Measurements from ENCODE around the gene LRP2. TPM values are rescaled to one million over a fixed set of nuclear protein-coding genes. Genes with fewer than 3 reads are reported as not detected.

LRP2 gene
- polyA plus RNA-seq, 1 of the 3 experiments (the other 2 are of a cell fraction) = not detected

DNA sequence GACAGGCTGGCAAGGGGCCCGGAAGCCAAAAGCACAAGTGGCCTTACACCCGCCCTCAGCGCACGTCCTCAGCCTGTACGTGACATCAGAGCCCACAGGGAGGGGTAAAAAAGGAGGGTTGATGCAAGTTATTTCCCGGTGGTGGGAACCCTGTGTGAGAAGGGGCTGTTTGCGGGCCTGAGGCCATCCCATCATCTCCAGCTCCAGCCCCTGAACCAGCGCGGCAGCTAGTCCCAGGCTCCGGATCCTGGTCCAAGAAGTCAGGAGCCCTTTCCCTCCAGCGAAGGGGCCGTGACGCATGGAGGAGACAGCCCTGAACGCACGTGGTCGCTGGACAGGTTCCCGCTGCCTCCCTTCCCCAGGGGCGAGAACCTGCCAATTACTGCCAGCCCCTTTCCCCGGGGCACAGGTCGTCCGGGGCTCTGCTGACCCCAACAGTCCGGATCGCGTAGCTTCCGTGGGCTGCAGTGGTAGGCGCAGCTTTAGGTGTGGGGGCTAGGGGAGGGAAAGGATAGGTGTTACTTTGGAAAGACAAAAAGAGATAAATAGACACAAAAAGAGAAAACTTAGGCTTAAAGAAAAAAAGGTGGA is 1.3 kb upstream of the LRP2 start:
- Histone ChIP-seq H3K9ac (no peak overlapping the region), H3K9me2 (no peaks in the 10 kb centered on the region), H3K27me3 (ENCODE audit: insufficient read depth) (peaks cover 43% of the 10 kb centered on the region), H3K36me3 (replicated peaks in 1 of 2; ENCODE audit: control insufficient read depth in 1 of 2, insufficient read depth in 2 of 2, low read length in 1 of 2) (no peaks in the 10 kb centered on the region), H3K4me1 (ENCODE audit: control insufficient read depth in 1 of 2, insufficient read depth in 2 of 2, low read depth in 1 of 2, low read length in 1 of 2) (peaks cover 17 to 31% of the 10 kb centered on the region in 2 experiments; a peak in 2 of 4 replicates), H4K20me1 (ENCODE audit: insufficient read depth) (no peaks in the 10 kb centered on the region), H3K79me2 (ENCODE audit: insufficient read depth) (no peaks in the 10 kb centered on the region), H3K4me3 (ENCODE audit: low read depth in 2 of 2, low read length in 1 of 2) (peak overlapping the region; percentile 45 to 57), H3K9me3 (no peaks in the 10 kb centered on the region), H2AFZ (ENCODE audit: low read depth) (no peak overlapping the region), H3K27ac (ENCODE audit: low read depth in 2 of 2, low read length in 1 of 2) (no peak overlapping the region), H3F3A (replicated peaks; ENCODE audit: insufficient read depth) (no peaks in the 10 kb centered on the region), H3K4me2 (peak overlapping the region; percentile 88)
- 2% methylated on average over 12 of the region's 26 CpGs for WGBS (ENCODE audit: low lambda C conversion rate)
- no peak for TF ChIP-seq FOXM1 (IDR thresholded peaks at IDR 0.05; ENCODE audit: low read depth)
- TF ChIP-seq GABPA (IDR thresholded peaks at IDR 0.05; ENCODE audit: low read depth) = no peak
- TF ChIP-seq EZH2phosphoT487 (IDR thresholded peaks at IDR 0.05; ENCODE audit: borderline replicate concordance, low read depth) = 0 out of 2 replicates have a peak, but pooled peaks have one; percentile 41
- TF ChIP-seq TAF1 (IDR thresholded peaks at IDR 0.05; ENCODE audit: borderline replicate concordance, low read depth, low read length) = no peak
- no peak for TF ChIP-seq NFIC (IDR thresholded peaks at IDR 0.05; ENCODE audit: borderline replicate concordance)
- no peak for TF ChIP-seq NRF1 (IDR thresholded peaks at IDR 0.05; ENCODE audit: low read depth, low read length)
- TF ChIP-seq MEF2A (IDR thresholded peaks at IDR 0.05; ENCODE audit: borderline replicate concordance, low read depth) = no peak
- 0 out of 2 replicates have a peak, but pooled peaks have one; percentile 16 for TF ChIP-seq MXI1 (IDR thresholded peaks at IDR 0.05; ENCODE audit: low read depth, low read length)
- ChIA-PET POLR2A (no interaction called here), CTCF (interaction anchor here (0.6 kb wide), 1 partner anchor 52 kb away, joined by 3 read pairs; no protein-coding TSS in a partner anchor)
- DNase-seq = peak; percentile 62

DNA sequence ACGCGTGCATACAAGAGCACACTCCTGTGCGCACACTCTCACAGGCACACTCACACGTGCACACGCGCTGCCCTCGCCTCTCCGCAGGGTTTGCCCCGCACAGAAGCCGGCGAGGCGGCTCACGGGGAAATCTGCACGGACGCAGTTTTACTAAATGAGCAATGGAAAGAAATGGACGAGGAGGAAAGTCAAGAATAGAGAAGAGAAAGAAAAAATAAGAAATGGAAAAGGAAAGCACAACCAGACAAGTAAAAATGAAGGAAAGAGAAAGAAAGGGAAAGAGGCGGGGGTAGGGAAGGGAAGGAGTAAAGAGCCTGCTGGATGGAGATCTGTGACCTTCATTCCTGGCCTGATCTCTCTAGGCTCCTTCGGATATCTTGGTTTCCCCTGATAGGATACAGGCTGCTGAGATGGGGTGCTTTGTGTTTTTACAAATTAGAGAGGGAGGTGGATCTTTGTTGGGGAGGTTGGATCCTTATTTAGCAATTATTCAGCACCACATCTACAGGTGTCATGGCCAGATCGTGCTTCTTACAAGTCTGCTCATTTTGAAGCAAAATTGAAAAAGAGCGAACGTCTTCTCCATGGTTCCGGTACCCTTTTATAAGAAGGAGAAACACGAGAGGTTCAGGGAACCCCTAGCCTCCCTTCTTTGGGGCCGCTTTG is 693 bp upstream of the LRP2 start:
- TF ChIP-seq RCOR1 (IDR thresholded peaks at IDR 0.05; ENCODE audit: low read length) = no peak
- TF ChIP-seq EZH2phosphoT487 (IDR thresholded peaks at IDR 0.05; ENCODE audit: borderline replicate concordance, low read depth) = 0 out of 2 replicates have a peak, but pooled peaks have one; percentile 37
- TF ChIP-seq RFX5 (IDR thresholded peaks at IDR 0.05; ENCODE audit: low read length) = no peak
- DNase-seq = peak; percentile 32
- CTCF ChIA-PET = no interaction called here
- H3K36me3 ChIP-seq (replicated peaks in 1 of 2; ENCODE audit: control insufficient read depth in 1 of 2, insufficient read depth in 2 of 2, low read length in 1 of 2) = no peaks in the 10 kb centered on the region
- POLR2A ChIA-PET = no interaction called here
- peaks cover 17 to 31% of the 10 kb centered on the region in 2 experiments; a peak in 2 of 4 replicates for H3K4me1 ChIP-seq (ENCODE audit: control insufficient read depth in 1 of 2, insufficient read depth in 2 of 2, low read depth in 1 of 2, low read length in 1 of 2)
- no peak overlapping the region for H3K9ac ChIP-seq
- H3K27ac ChIP-seq (ENCODE audit: low read depth in 2 of 2, low read length in 1 of 2) = no peak overlapping the region
- no peaks in the 10 kb centered on the region for H3K9me3 ChIP-seq
- no peaks in the 10 kb centered on the region for H4K20me1 ChIP-seq (ENCODE audit: insufficient read depth)
- H3K27me3 ChIP-seq (ENCODE audit: insufficient read depth) = peaks cover 43% of the 10 kb centered on the region
- no peak overlapping the region for H2AFZ ChIP-seq (ENCODE audit: low read depth)
- peak overlapping the region; percentile 88 for H3K4me2 ChIP-seq
- 3% methylated on average over 24 of the region's 24 CpGs for WGBS (ENCODE audit: low lambda C conversion rate)
- H3F3A ChIP-seq (replicated peaks; ENCODE audit: insufficient read depth) = no peaks in the 10 kb centered on the region
- no peaks in the 10 kb centered on the region for H3K9me2 ChIP-seq
- no peaks in the 10 kb centered on the region for H3K79me2 ChIP-seq (ENCODE audit: insufficient read depth)
- H3K4me3 ChIP-seq (ENCODE audit: low read depth in 2 of 2, low read length in 1 of 2) = peak overlapping the region; percentile 33 to 57

DNA sequence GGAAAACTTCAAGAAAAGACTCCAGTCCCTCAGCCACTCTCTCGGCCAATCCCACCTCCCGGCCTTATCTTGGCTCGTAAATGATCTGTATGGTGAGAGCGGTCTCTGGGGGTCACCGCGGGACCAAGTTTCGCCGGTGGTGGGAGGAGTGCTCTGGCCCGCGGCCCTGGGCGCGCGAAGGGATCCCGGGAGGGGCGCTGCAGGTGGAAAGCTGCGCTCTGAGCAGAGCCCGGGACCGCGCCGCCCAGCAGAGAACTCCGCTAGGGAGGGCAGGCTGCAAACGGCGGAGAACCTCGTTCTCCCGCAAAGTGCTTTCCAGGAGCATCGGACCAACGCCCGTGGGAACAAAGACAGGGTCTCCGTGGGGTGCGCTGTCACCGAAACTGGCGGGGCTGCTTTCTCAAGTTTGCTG is 622 bp downstream of the LRP2 start:
- peaks cover 43% of the 10 kb centered on the region for H3K27me3 ChIP-seq (ENCODE audit: insufficient read depth)
- no peaks in the 10 kb centered on the region for H3K79me2 ChIP-seq (ENCODE audit: insufficient read depth)
- no peak overlapping the region for H3K27ac ChIP-seq (ENCODE audit: low read depth in 2 of 2, low read length in 1 of 2)
- no peaks in the 10 kb centered on the region for H3K9me3 ChIP-seq
- peak overlapping the region; percentile 88 for H3K4me2 ChIP-seq
- no peaks in the 10 kb centered on the region for H3K9me2 ChIP-seq
- no peaks in the 10 kb centered on the region for H4K20me1 ChIP-seq (ENCODE audit: insufficient read depth)
- no peak overlapping the region for H3K9ac ChIP-seq
- peaks cover 17 to 31% of the 10 kb centered on the region in 2 experiments; a peak in 2 of 4 replicates for H3K4me1 ChIP-seq (ENCODE audit: control insufficient read depth in 1 of 2, insufficient read depth in 2 of 2, low read depth in 1 of 2, low read length in 1 of 2)
- H2AFZ ChIP-seq (ENCODE audit: low read depth) = peak overlapping the region; percentile 53; the same call in 1 of the 2 replicates
- ChIA-PET POLR2A (no interaction called here), CTCF (interaction anchor here (0.6 kb wide), 1 partner anchor 26 kb away, joined by 3 read pairs; no protein-coding TSS in a partner anchor)
- peak overlapping the region; percentile 33 to 57; a peak in 3 of 4 replicates for H3K4me3 ChIP-seq (ENCODE audit: low read depth in 2 of 2, low read length in 1 of 2)
- WGBS (ENCODE audit: low lambda C conversion rate) = 3% methylated on average over 13 of the region's 32 CpGs
- no peaks in the 10 kb centered on the region for H3K36me3 ChIP-seq (replicated peaks in 1 of 2; ENCODE audit: control insufficient read depth in 1 of 2, insufficient read depth in 2 of 2, low read length in 1 of 2)
- H3F3A ChIP-seq (replicated peaks; ENCODE audit: insufficient read depth) = no peaks in the 10 kb centered on the region
- peak; percentile 60 for DNase-seq
- no peak for TF ChIP-seq SMC3 (IDR thresholded peaks at IDR 0.05; ENCODE audit: low read depth, low read length)
- TF ChIP-seq TAF1 (IDR thresholded peaks at IDR 0.05; ENCODE audit: borderline replicate concordance, low read depth, low read length) = no peak
- TF ChIP-seq POLR2AphosphoS5 (IDR thresholded peaks at IDR 0.05; ENCODE audit: low read depth, low read length) = no peak
- TF ChIP-seq, protein P1, sequence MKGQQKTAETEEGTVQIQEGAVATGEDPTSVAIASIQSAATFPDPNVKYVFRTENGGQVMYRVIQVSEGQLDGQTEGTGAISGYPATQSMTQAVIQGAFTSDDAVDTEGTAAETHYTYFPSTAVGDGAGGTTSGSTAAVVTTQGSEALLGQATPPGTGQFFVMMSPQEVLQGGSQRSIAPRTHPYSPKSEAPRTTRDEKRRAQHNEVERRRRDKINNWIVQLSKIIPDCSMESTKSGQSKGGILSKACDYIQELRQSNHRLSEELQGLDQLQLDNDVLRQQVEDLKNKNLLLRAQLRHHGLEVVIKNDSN (IDR thresholded peaks at IDR 0.05; ENCODE audit: borderline replicate concordance, low read depth) = no peak
- no peak for TF ChIP-seq MXI1 (IDR thresholded peaks at IDR 0.05; ENCODE audit: low read depth, low read length)
- TF ChIP-seq EZH2phosphoT487 (IDR thresholded peaks at IDR 0.05; ENCODE audit: borderline replicate concordance, low read depth) = no peak
- TF ChIP-seq, protein P2, sequence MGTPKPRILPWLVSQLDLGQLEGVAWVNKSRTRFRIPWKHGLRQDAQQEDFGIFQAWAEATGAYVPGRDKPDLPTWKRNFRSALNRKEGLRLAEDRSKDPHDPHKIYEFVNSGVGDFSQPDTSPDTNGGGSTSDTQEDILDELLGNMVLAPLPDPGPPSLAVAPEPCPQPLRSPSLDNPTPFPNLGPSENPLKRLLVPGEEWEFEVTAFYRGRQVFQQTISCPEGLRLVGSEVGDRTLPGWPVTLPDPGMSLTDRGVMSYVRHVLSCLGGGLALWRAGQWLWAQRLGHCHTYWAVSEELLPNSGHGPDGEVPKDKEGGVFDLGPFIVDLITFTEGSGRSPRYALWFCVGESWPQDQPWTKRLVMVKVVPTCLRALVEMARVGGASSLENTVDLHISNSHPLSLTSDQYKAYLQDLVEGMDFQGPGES (IDR thresholded peaks at IDR 0.05; ENCODE audit: low read depth, low read length) = no peak
- no peak for TF ChIP-seq RCOR1 (IDR thresholded peaks at IDR 0.05; ENCODE audit: low read length)
- TF ChIP-seq, protein P3, sequence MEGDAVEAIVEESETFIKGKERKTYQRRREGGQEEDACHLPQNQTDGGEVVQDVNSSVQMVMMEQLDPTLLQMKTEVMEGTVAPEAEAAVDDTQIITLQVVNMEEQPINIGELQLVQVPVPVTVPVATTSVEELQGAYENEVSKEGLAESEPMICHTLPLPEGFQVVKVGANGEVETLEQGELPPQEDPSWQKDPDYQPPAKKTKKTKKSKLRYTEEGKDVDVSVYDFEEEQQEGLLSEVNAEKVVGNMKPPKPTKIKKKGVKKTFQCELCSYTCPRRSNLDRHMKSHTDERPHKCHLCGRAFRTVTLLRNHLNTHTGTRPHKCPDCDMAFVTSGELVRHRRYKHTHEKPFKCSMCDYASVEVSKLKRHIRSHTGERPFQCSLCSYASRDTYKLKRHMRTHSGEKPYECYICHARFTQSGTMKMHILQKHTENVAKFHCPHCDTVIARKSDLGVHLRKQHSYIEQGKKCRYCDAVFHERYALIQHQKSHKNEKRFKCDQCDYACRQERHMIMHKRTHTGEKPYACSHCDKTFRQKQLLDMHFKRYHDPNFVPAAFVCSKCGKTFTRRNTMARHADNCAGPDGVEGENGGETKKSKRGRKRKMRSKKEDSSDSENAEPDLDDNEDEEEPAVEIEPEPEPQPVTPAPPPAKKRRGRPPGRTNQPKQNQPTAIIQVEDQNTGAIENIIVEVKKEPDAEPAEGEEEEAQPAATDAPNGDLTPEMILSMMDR (IDR thresholded peaks at IDR 0.05) = no peak
- TF ChIP-seq FOXM1 (IDR thresholded peaks at IDR 0.05; ENCODE audit: low read depth) = no peak
